Measurements from ENCODE around the gene UBL5. TPM values are rescaled to one million over a fixed set of nuclear protein-coding genes. Genes with fewer than 3 reads are reported as not detected.
A peak's percentile ranks its signal among the peaks of the same experiment; 100 is the strongest.
"Not testable (repeated sequence)": the region's sequence is repeated elsewhere in the genome, so short reads cannot be mapped to it uniquely, and the experiment has no call there.

Gene UBL5
- total and polyA plus RNA-seq, 7 experiments from 2014 or later: 182 to 717 (median 199) TPM

GRCh38 chr19:9786819-9787218, 40.9 kb upstream of the UBL5 start:
- DNase-seq (no peak), ATAC-seq (no peak)
- H3K27ac ChIP-seq (ENCODE audit: low read depth, low read length): no peak overlapping the region
- POLR2A ChIA-PET: interaction anchor here (0.7 kb wide), 1 partner anchor 375 kb away, joined by 3 read pairs; no protein-coding TSS in a partner anchor
- Mint-ChIP-seq H3K27ac (peak overlapping the region in 7 of 9 donors; percentile 75 to 99 (median 88)), H3K27me3 (no peaks in the 10 kb centered on the region), H3K9me3 (peaks cover 0 to 3% (median 0%) of the 10 kb centered on the region in 11 donors), H3K36me3 (peaks cover 0 to 6% (median 0%) of the 10 kb centered on the region in 5 donors), H3K4me3 (peak overlapping the region; percentile 57 to 88 (median 76)), H3K4me1 (peaks cover 16 to 43% (median 34%) of the 10 kb centered on the region in 7 donors)
- no peak overlapping the region for H3K4me3 ChIP-seq (ENCODE audit: low read length)
- CTCF ChIA-PET: no interaction called here
- H3K9me3 ChIP-seq (ENCODE audit: control insufficient read depth in 2 of 3, low read length in 3 of 3): no peaks in the 10 kb centered on the region
- intact Hi-C loops (cut with micrococcal nuclease): no loop called here
- no peaks in the 10 kb centered on the region for H3K27me3 ChIP-seq (ENCODE audit: control insufficient read depth in 2 of 2, insufficient read depth in 2 of 2, low read length in 2 of 2)
- H3K36me3 ChIP-seq (ENCODE audit: control insufficient read depth in 2 of 3, insufficient read depth in 3 of 3, low read length in 3 of 3): no peaks in the 10 kb centered on the region
- H3K4me1 ChIP-seq (ENCODE audit: control insufficient read depth in 2 of 2, insufficient read depth in 2 of 2, low read length in 2 of 2): peaks cover 5 to 12% of the 10 kb centered on the region in 2 donors

- H3K27me3 ChIP-seq (ENCODE audit: control insufficient read depth in 2 of 2, insufficient read depth in 2 of 2, low read length in 2 of 2); H3K27ac ChIP-seq (ENCODE audit: low read depth, low read length); H3K9me3 ChIP-seq (ENCODE audit: control insufficient read depth in 2 of 3, low read length in 3 of 3); H3K4me3 Mint-ChIP-seq; H3K9me3 Mint-ChIP-seq; H3K36me3 Mint-ChIP-seq; H3K27ac Mint-ChIP-seq; DNase-seq; H3K36me3 ChIP-seq (ENCODE audit: control insufficient read depth in 2 of 3, insufficient read depth in 3 of 3, low read length in 3 of 3); H3K27me3 Mint-ChIP-seq; ATAC-seq; intact Hi-C loops (cut with micrococcal nuclease); H3K4me3 ChIP-seq (ENCODE audit: low read length): not testable (repeated sequence)
- CTCF ChIA-PET: interaction anchor here (1.2 kb wide), 1 partner anchor 163 kb away, joined by 7 read pairs; no protein-coding TSS in a partner anchor
- H3K4me1 ChIP-seq (ENCODE audit: control insufficient read depth in 2 of 2, insufficient read depth in 2 of 2, low read length in 2 of 2): peaks cover 5 to 12% of the 10 kb centered on the region in 2 donors
- POLR2A ChIA-PET: interaction anchor here (0.6 to 1.9 kb wide), 4 partner anchors 14 to 200 kb away, joined by 3 to 12 read pairs (median 4); partner anchors contain the start of gene ZNF846
- peaks cover 21 to 49% (median 41%) of the 10 kb centered on the region in 7 donors for H3K4me1 Mint-ChIP-seq
Observed at GRCh38 chr19:9788604-9789003, 39.1 kb upstream of the UBL5 start.

- peak overlapping the region in 3 of 9 donors; percentile 30 to 62 (median 47) for H3K27ac Mint-ChIP-seq
Observed at GRCh38 chr19:9789066-9789465, 38.7 kb upstream of the UBL5 start.

GRCh38 chr19:9789579-9789978, 38.1 kb upstream of the UBL5 start:
- CTCF ChIA-PET; H3K27ac ChIP-seq (ENCODE audit: low read depth, low read length); H3K36me3 ChIP-seq (ENCODE audit: control insufficient read depth in 2 of 3, insufficient read depth in 3 of 3, low read length in 3 of 3); H3K4me3 ChIP-seq (ENCODE audit: low read length); H3K9me3 ChIP-seq (ENCODE audit: control insufficient read depth in 2 of 3, low read length in 3 of 3); H3K27me3 ChIP-seq (ENCODE audit: control insufficient read depth in 2 of 2, insufficient read depth in 2 of 2, low read length in 2 of 2); H3K4me1 ChIP-seq (ENCODE audit: control insufficient read depth in 2 of 2, insufficient read depth in 2 of 2, low read length in 2 of 2); H3K27me3 Mint-ChIP-seq; H3K9me3 Mint-ChIP-seq; H3K36me3 Mint-ChIP-seq; ATAC-seq; DNase-seq; POLR2A ChIA-PET; intact Hi-C loops (cut with micrococcal nuclease): not testable (repeated sequence)
- Mint-ChIP-seq H3K4me3 (peak overlapping the region in 1 of 10 donors; percentile 12), H3K27ac (peak overlapping the region in 4 of 9 donors; percentile 72 to 96 (median 90)), H3K4me1 (peaks cover 14 to 41% (median 35%) of the 10 kb centered on the region in 7 donors)

More at GRCh38 chr19:9789066-9789465, 38.7 kb upstream of the UBL5 start:
- Histone ChIP-seq H3K36me3 (ENCODE audit: control insufficient read depth in 2 of 3, insufficient read depth in 3 of 3, low read length in 3 of 3) (peaks cover 0 to 3% (median 0%) of the 10 kb centered on the region in 3 experiments), H3K4me1 (ENCODE audit: control insufficient read depth in 2 of 2, insufficient read depth in 2 of 2, low read length in 2 of 2) (peaks cover 5 to 12% of the 10 kb centered on the region in 2 donors), H3K4me3 (ENCODE audit: low read length) (no peak overlapping the region), H3K27ac (ENCODE audit: low read depth, low read length) (no peak overlapping the region), H3K9me3 (ENCODE audit: control insufficient read depth in 2 of 3, low read length in 3 of 3) (peaks cover 0 to 7% (median 0%) of the 10 kb centered on the region in 3 experiments), H3K27me3 (ENCODE audit: control insufficient read depth in 2 of 2, insufficient read depth in 2 of 2, low read length in 2 of 2) (no peaks in the 10 kb centered on the region)
- DNase-seq (no peak), ATAC-seq (no peak)
- Mint-ChIP-seq H3K9me3 (peaks cover 0 to 7% (median 0%) of the 10 kb centered on the region in 11 donors), H3K4me3 (peak overlapping the region in 1 of 10 donors; percentile 12), H3K36me3 (peaks cover 0 to 3% (median 0%) of the 10 kb centered on the region in 5 donors), H3K27me3 (peaks cover 0 to 3% (median 0%) of the 10 kb centered on the region in 5 donors), H3K4me1 (peaks cover 20 to 46% (median 40%) of the 10 kb centered on the region in 7 donors)
- ChIA-PET CTCF (interaction anchor here (1.2 kb wide), 1 partner anchor 164 kb away, joined by 7 read pairs; no protein-coding TSS in a partner anchor), POLR2A (interaction anchor here (0.6 to 1.9 kb wide), 3 partner anchors 14 to 201 kb away, joined by 3 to 12 read pairs (median 4); partner anchors contain the start of gene ZNF846)
- intact Hi-C loops (cut with micrococcal nuclease): no loop called here

GRCh38 chr19:9791073-9791367, 36.7 kb upstream of the UBL5 start:
- CTCF ChIA-PET; H3K9me3 ChIP-seq (ENCODE audit: control insufficient read depth in 2 of 3, low read length in 3 of 3); H3K27me3 ChIP-seq (ENCODE audit: control insufficient read depth in 2 of 2, insufficient read depth in 2 of 2, low read length in 2 of 2); H3K36me3 ChIP-seq (ENCODE audit: control insufficient read depth in 2 of 3, insufficient read depth in 3 of 3, low read length in 3 of 3); ATAC-seq; H3K27me3 Mint-ChIP-seq; H3K4me1 ChIP-seq (ENCODE audit: control insufficient read depth in 2 of 2, insufficient read depth in 2 of 2, low read length in 2 of 2); H3K9me3 Mint-ChIP-seq; H3K4me3 ChIP-seq (ENCODE audit: low read length); H3K36me3 Mint-ChIP-seq; DNase-seq: not testable (repeated sequence)
- intact Hi-C loops (cut with micrococcal nuclease): loop anchor here (1.0 to 5.0 kb wide), 6 partner anchors 116 to 1869 kb away; partner anchors contain the start of genes SNAPC2 (in 1 of the 2), ZNF266 (in 1 of the 2), ZNF561 (in 1 of the 2) and ZNF562 (in 1 of the 2)
- POLR2A ChIA-PET: interaction anchor here (0.6 to 1.3 kb wide), 3 partner anchors 9 to 165 kb away, joined by 3 to 4 read pairs (median 3); partner anchors contain the start of gene ZNF846
- peak overlapping the region in 9 of 10 donors; percentile 73 to 99 (median 88) for H3K4me3 Mint-ChIP-seq
- H3K4me1 Mint-ChIP-seq: peaks cover 8 to 38% (median 31%) of the 10 kb centered on the region in 7 donors
- H3K27ac ChIP-seq (ENCODE audit: low read depth, low read length): peak overlapping the region; percentile 99
- H3K27ac Mint-ChIP-seq: peak overlapping the region in 7 of 9 donors; percentile 90 to 98 (median 96)

- Histone ChIP-seq H3K36me3 (ENCODE audit: control insufficient read depth in 2 of 3, insufficient read depth in 3 of 3, low read length in 3 of 3) (peaks cover 0 to 3% (median 0%) of the 10 kb centered on the region in 3 experiments), H3K4me1 (ENCODE audit: control insufficient read depth in 2 of 2, insufficient read depth in 2 of 2, low read length in 2 of 2) (peaks cover under 1 to 11% of the 10 kb centered on the region in 2 donors), H3K9me3 (ENCODE audit: control insufficient read depth in 2 of 3, low read length in 3 of 3) (peaks cover 0 to 7% (median 0%) of the 10 kb centered on the region in 3 experiments), H3K27ac (ENCODE audit: low read depth, low read length) (peak overlapping the region; percentile 99), H3K4me3 (ENCODE audit: low read length) (peak overlapping the region; percentile 89), H3K27me3 (ENCODE audit: control insufficient read depth in 2 of 2, insufficient read depth in 2 of 2, low read length in 2 of 2) (no peaks in the 10 kb centered on the region)
- Mint-ChIP-seq H3K4me3 (peak overlapping the region; percentile 73 to 99 (median 88)), H3K27ac (peak overlapping the region; percentile 90 to 98 (median 97)), H3K4me1 (peaks cover 13 to 42% (median 34%) of the 10 kb centered on the region in 7 donors), H3K9me3 (peaks cover 0 to 7% (median 0%) of the 10 kb centered on the region in 11 donors), H3K27me3 (peaks cover 0 to 3% (median 0%) of the 10 kb centered on the region in 5 donors), H3K36me3 (peaks cover 0 to 5% (median 0%) of the 10 kb centered on the region in 5 donors)
- POLR2A ChIA-PET: interaction anchor here (0.6 to 1.3 kb wide), 2 partner anchors 10 to 166 kb away, joined by 3 read pairs; no protein-coding TSS in a partner anchor
- ATAC-seq (peak; percentile 75), DNase-seq (peak; percentile 81 to 98 (median 88))
- intact Hi-C loops (cut with micrococcal nuclease): loop anchor here (1.0 to 5.0 kb wide), 14 partner anchors 23 to 1869 kb away; partner anchors contain the start of genes FBXL12 (in 2 of the 2), PIN1 (in 2 of the 2), ZNF561 (in 2 of the 2) and ZNF562 (in 2 of the 2)
- CTCF ChIA-PET: no interaction called here
Observed at GRCh38 chr19:9791552-9792205, 36.0 kb upstream of the UBL5 start.

All from naive thymus-derived CD4-positive, alpha-beta T cell (primary cell).